Stimulated activated naive CD4-positive, alpha-beta T cell treated with Interleukin-2 at 50 U/mL for 16 hours (primary cell): ENCODE data around the gene TNIP1.

Experiments used
- DNase-seq: peaks from one replicate; lab custom pipeline; 2025; lab: John Stamatoyannopoulos, UW

The TNIP1 gene

GRCh38 chr5:151064916-151065499, 15.8 kb downstream of the TNIP1 start:
- DNase-seq, result no peak

- no peak for DNase-seq
Observed at GRCh38 chr5:151063142-151063989, 17.5 kb downstream of the TNIP1 start.

GRCh38 chr5:151062405-151063141, 18.3 kb downstream of the TNIP1 start:
- no peak for DNase-seq

GRCh38 chr5:151060742-151061141, 20.1 kb downstream of the TNIP1 start:
- DNase-seq, result no peak

GRCh38 chr5:151058891-151059489, 21.8 kb downstream of the TNIP1 start:
- no peak for DNase-seq

GRCh38 chr5:151058301-151058700, 22.5 kb downstream of the TNIP1 start:
- DNase-seq, result no peak

- DNase-seq, result no peak
Observed at GRCh38 chr5:151056379-151057325, 24.2 kb downstream of the TNIP1 start.

GRCh38 chr5:151055336-151055735, 25.5 kb downstream of the TNIP1 start:
- no peak for DNase-seq

GRCh38 chr5:151054709-151055108, 26.1 kb downstream of the TNIP1 start:
- no peak for DNase-seq

GRCh38 chr5:151053796-151054462, 26.9 kb downstream of the TNIP1 start:
- no peak for DNase-seq

- DNase-seq, result no peak
Observed at GRCh38 chr5:151052836-151053235, 28.0 kb downstream of the TNIP1 start.

- DNase-seq, result no peak
Observed at GRCh38 chr5:151051931-151052608, 28.8 kb downstream of the TNIP1 start.

- DNase-seq, result peak; percentile 61
Observed at GRCh38 chr5:151051066-151051930, 29.5 kb downstream of the TNIP1 start.

- no peak for DNase-seq
Observed at GRCh38 chr5:151048526-151048925, 32.3 kb downstream of the TNIP1 start.

- no peak for DNase-seq
Observed at GRCh38 chr5:151047814-151048425, 32.9 kb downstream of the TNIP1 start.

- DNase-seq, result no peak
Observed at GRCh38 chr5:151042453-151043093, 38.3 kb downstream of the TNIP1 start.

GRCh38 chr5:151041577-151042268, 39.1 kb downstream of the TNIP1 start:
- no peak for DNase-seq
